BLaER1 treated with 17β-estradiol and CSF1 and Interleukin-3, amounts not matched to agents 10 nM and 100 nM (cell line): ENCODE measurements around the gene NOXRED1.
"Not testable (repeated sequence)": the region's sequence is repeated elsewhere in the genome, so short reads cannot be mapped to it uniquely, and the experiment has no call there.

ENCODE experiments used
- H3K27ac ChIP-seq, 11 experiments: shearing (Covaris generic); formaldehyde crosslinking; 2 replicates each; pipeline ENCODE4 v1.8.1; 2022
- H3K27me3 ChIP-seq, 11 experiments: shearing (Covaris generic); formaldehyde crosslinking; 2 replicates each; pipeline ENCODE4 v1.8.1; 2022
- H3K36me3 ChIP-seq, 11 experiments: shearing (Covaris generic); formaldehyde crosslinking; 2 replicates each; pipeline ENCODE4 v1.8.1; 2022
- H3K4me1 ChIP-seq, 10 experiments: shearing (Covaris generic); formaldehyde crosslinking; 2 replicates each; pipeline ENCODE4 v1.8.1; 2022
- H3K4me2 ChIP-seq, 11 experiments: shearing (Covaris generic); formaldehyde crosslinking; 2 replicates each; pipeline ENCODE4 v1.8.1; 2022
- H3K4me3 ChIP-seq, 10 experiments: shearing (Covaris generic); formaldehyde crosslinking; 2 replicates each; pipeline ENCODE4 v1.8.1; 2022
- H3K9ac ChIP-seq, 11 experiments: shearing (Covaris generic); formaldehyde crosslinking; 2 replicates each; pipeline ENCODE4 v1.8.1; 2022
- H3K9me3 ChIP-seq, 11 experiments: shearing (Covaris generic); formaldehyde crosslinking; replicated peaks in 1 of 11; 2 replicates each; pipeline ENCODE4 v1.8.1; 2022
- H4K20me1 ChIP-seq, 11 experiments: shearing (Covaris generic); formaldehyde crosslinking; 2 replicates each; pipeline ENCODE4 v1.8.1; 2022
- Cebpa-rat ChIP-seq, 11 experiments: shearing (Covaris generic); IDR thresholded peaks; 2 replicates each; pipeline ENCODE4 v1.8.1; 2022

Gene NOXRED1

GRCh38 chr14:77416836-77417235 lies 6.5 kb downstream of the NOXRED1 start:
- H3K9ac ChIP-seq: no peak overlapping the region
- no peaks in the 10 kb centered on the region for H3K27me3 ChIP-seq
- no peak overlapping the region for H3K4me3 ChIP-seq
- no peak for TF ChIP-seq Cebpa-rat (IDR thresholded peaks at IDR 0.05)
- peaks cover 21 to 35% (median 32%) of the 10 kb centered on the region in 11 experiments for H3K9me3 ChIP-seq
- no peak overlapping the region for H3K27ac ChIP-seq
- no peaks in the 10 kb centered on the region for H4K20me1 ChIP-seq
- peak overlapping the region in 2 of 11 experiments; percentile 20 to 31; a peak in 2 of 22 replicates for H3K4me2 ChIP-seq
- peaks cover 0 to 25% (median 9%) of the 10 kb centered on the region in 11 experiments; a peak in 18 of 22 replicates for H3K36me3 ChIP-seq
- H3K4me1 ChIP-seq: peaks cover 0 to 11% (median 0%) of the 10 kb centered on the region in 10 experiments; a peak in 3 of 20 replicates

GRCh38 chr14:77416098-77416497 lies 7.2 kb downstream of the NOXRED1 start:
- not testable (repeated sequence) for H3K27ac ChIP-seq, H3K9ac ChIP-seq, H4K20me1 ChIP-seq, H3K4me3 ChIP-seq, H3K27me3 ChIP-seq, H3K4me2 ChIP-seq
- Histone ChIP-seq H3K36me3 (peaks cover 0 to 18% (median 7%) of the 10 kb centered on the region in 11 experiments; a peak in 12 of 22 replicates), H3K4me1 (peaks cover 0 to 11% (median 0%) of the 10 kb centered on the region in 10 experiments; a peak in 3 of 20 replicates), H3K9me3 (peaks cover 21 to 35% (median 31%) of the 10 kb centered on the region in 11 experiments)

- H3K4me3 ChIP-seq, H4K20me1 ChIP-seq, H3K27ac ChIP-seq, H3K27me3 ChIP-seq, H3K9ac ChIP-seq, H3K4me2 ChIP-seq: not testable (repeated sequence)
- Histone ChIP-seq H3K36me3 (peaks cover 0 to 12% (median 3%) of the 10 kb centered on the region in 11 experiments; a peak in 10 of 22 replicates), H3K9me3 (peaks cover 21 to 29% (median 25%) of the 10 kb centered on the region in 11 experiments), H3K4me1 (peaks cover 0 to 11% (median 0%) of the 10 kb centered on the region in 10 experiments; a peak in 3 of 20 replicates)
These were observed 7.8 kb downstream of the NOXRED1 start for GRCh38 chr14:77415403-77416030.

GRCh38 chr14:77409131-77409533 lies 14.2 kb downstream of the NOXRED1 start:
- Histone ChIP-seq H3K36me3 (peaks cover 0 to 5% (median 0%) of the 10 kb centered on the region in 11 experiments; a peak in 2 of 22 replicates), H3K9ac (no peak overlapping the region), H4K20me1 (no peaks in the 10 kb centered on the region), H3K27me3 (no peaks in the 10 kb centered on the region), H3K4me2 (no peak overlapping the region), H3K4me3 (no peak overlapping the region), H3K4me1 (peaks cover 8 to 45% (median 22%) of the 10 kb centered on the region in 10 experiments; a peak in 19 of 20 replicates), H3K27ac (peak overlapping the region in 4 of 11 experiments; percentile 70 to 90 (median 79); a peak in 5 of 22 replicates), H3K9me3 (no peaks in the 10 kb centered on the region)
- TF ChIP-seq Cebpa-rat (IDR thresholded peaks at IDR 0.05): no peak

- H3K4me3 ChIP-seq: peak overlapping the region in 3 of 10 experiments; percentile 3 to 29 (median 6); a peak in 2 of 20 replicates
- peaks cover 0 to 8% (median 0%) of the 10 kb centered on the region in 11 experiments; a peak in 2 of 22 replicates for H3K36me3 ChIP-seq
- H3K4me2 ChIP-seq: peak overlapping the region; percentile 0 to 90 (median 73); a peak in 21 of 22 replicates
- H3K27me3 ChIP-seq: no peaks in the 10 kb centered on the region
- H3K27ac ChIP-seq: peak overlapping the region in 9 of 11 experiments; percentile 26 to 90 (median 67); a peak in 18 of 22 replicates
- TF ChIP-seq Cebpa-rat (IDR thresholded peaks at IDR 0.05): 0 out of 22 replicates have a peak, but pooled peaks of 2 of the 11 experiments have one; percentile 26 to 35
- no peaks in the 10 kb centered on the region for H3K9me3 ChIP-seq
- H3K4me1 ChIP-seq: peaks cover 8 to 45% (median 22%) of the 10 kb centered on the region in 10 experiments; a peak in 19 of 20 replicates
- H4K20me1 ChIP-seq: no peaks in the 10 kb centered on the region
- H3K9ac ChIP-seq: peak overlapping the region in 5 of 11 experiments; percentile 23 to 73 (median 60); a peak in 9 of 22 replicates
These were observed 16.2 kb downstream of the NOXRED1 start for GRCh38 chr14:77407158-77407557.

- peaks cover 8 to 45% (median 22%) of the 10 kb centered on the region in 10 experiments; a peak in 19 of 20 replicates for H3K4me1 ChIP-seq
- no peaks in the 10 kb centered on the region for H3K27me3 ChIP-seq
- H3K27ac ChIP-seq: peak overlapping the region; percentile 26 to 90 (median 58); a peak in 19 of 22 replicates
- H3K36me3 ChIP-seq: peaks cover 0 to 8% (median 0%) of the 10 kb centered on the region in 11 experiments; a peak in 2 of 22 replicates
- no peaks in the 10 kb centered on the region for H3K9me3 ChIP-seq
- H3K4me3 ChIP-seq: peak overlapping the region in 2 of 10 experiments; percentile 3 to 6; a peak in 2 of 20 replicates
- peak overlapping the region; percentile 0 to 90 (median 73); a peak in 21 of 22 replicates for H3K4me2 ChIP-seq
- TF ChIP-seq Cebpa-rat (IDR thresholded peaks at IDR 0.05): no peak; a peak in 1 of 22 replicates
- H3K9ac ChIP-seq: peak overlapping the region in 5 of 11 experiments; percentile 9 to 73 (median 60); a peak in 9 of 22 replicates
- no peaks in the 10 kb centered on the region for H4K20me1 ChIP-seq
These were observed 16.6 kb downstream of the NOXRED1 start for GRCh38 chr14:77406718-77407117.

- H3K4me3 ChIP-seq: no peak overlapping the region
- H3K4me2 ChIP-seq: peak overlapping the region in 7 of 11 experiments; percentile 61 to 90 (median 76); a peak in 13 of 22 replicates
- peaks cover 0 to 8% (median 0%) of the 10 kb centered on the region in 11 experiments; a peak in 2 of 22 replicates for H3K36me3 ChIP-seq
- H3K27me3 ChIP-seq: no peaks in the 10 kb centered on the region
- H4K20me1 ChIP-seq: no peaks in the 10 kb centered on the region
- peak overlapping the region in 8 of 11 experiments; percentile 47 to 90 (median 68); a peak in 14 of 22 replicates for H3K27ac ChIP-seq
- no peak for TF ChIP-seq Cebpa-rat (IDR thresholded peaks at IDR 0.05)
- H3K9me3 ChIP-seq: no peaks in the 10 kb centered on the region
- H3K4me1 ChIP-seq: peaks cover 8 to 45% (median 22%) of the 10 kb centered on the region in 10 experiments; a peak in 19 of 20 replicates
- H3K9ac ChIP-seq: peak overlapping the region in 2 of 11 experiments; percentile 64 to 73; a peak in 5 of 22 replicates
These were observed 17.2 kb downstream of the NOXRED1 start for GRCh38 chr14:77406086-77406485.

- Histone ChIP-seq H3K9ac (no peak overlapping the region), H3K4me3 (no peak overlapping the region), H4K20me1 (no peaks in the 10 kb centered on the region), H3K4me2 (no peak overlapping the region), H3K36me3 (peaks cover 0 to 13% (median 0%) of the 10 kb centered on the region in 11 experiments; a peak in 2 of 22 replicates), H3K27me3 (no peaks in the 10 kb centered on the region), H3K27ac (no peak overlapping the region), H3K4me1 (peaks cover 8 to 40% (median 22%) of the 10 kb centered on the region in 10 experiments; a peak in 19 of 20 replicates), H3K9me3 (no peaks in the 10 kb centered on the region)
- TF ChIP-seq Cebpa-rat (IDR thresholded peaks at IDR 0.05): no peak
These were observed 19.6 kb downstream of the NOXRED1 start for GRCh38 chr14:77403768-77404167.

- no peak overlapping the region for H3K4me3 ChIP-seq
- no peak overlapping the region for H3K4me2 ChIP-seq
- TF ChIP-seq Cebpa-rat (IDR thresholded peaks at IDR 0.05): no peak
- no peaks in the 10 kb centered on the region for H3K27me3 ChIP-seq
- H3K4me1 ChIP-seq: peaks cover 0 to 4% (median 0%) of the 10 kb centered on the region in 10 experiments; a peak in 3 of 20 replicates
- no peak overlapping the region for H3K27ac ChIP-seq
- no peaks in the 10 kb centered on the region for H4K20me1 ChIP-seq
- H3K9me3 ChIP-seq: peaks cover 7 to 11% (median 10%) of the 10 kb centered on the region in 11 experiments; a peak in 19 of 22 replicates
- H3K36me3 ChIP-seq: peaks cover 0 to 35% (median 0%) of the 10 kb centered on the region in 11 experiments; a peak in 5 of 22 replicates
- H3K9ac ChIP-seq: no peak overlapping the region
These were observed 23.1 kb downstream of the NOXRED1 start for GRCh38 chr14:77400216-77400615.
